ENCODE results near the gene TNFRSF19. TPM values are rescaled to one million over a fixed set of nuclear protein-coding genes. Genes with fewer than 3 reads are reported as not detected.

The TNFRSF19 gene
- total RNA-seq, 2 experiments from 2014 or later, result not detected

DNA sequence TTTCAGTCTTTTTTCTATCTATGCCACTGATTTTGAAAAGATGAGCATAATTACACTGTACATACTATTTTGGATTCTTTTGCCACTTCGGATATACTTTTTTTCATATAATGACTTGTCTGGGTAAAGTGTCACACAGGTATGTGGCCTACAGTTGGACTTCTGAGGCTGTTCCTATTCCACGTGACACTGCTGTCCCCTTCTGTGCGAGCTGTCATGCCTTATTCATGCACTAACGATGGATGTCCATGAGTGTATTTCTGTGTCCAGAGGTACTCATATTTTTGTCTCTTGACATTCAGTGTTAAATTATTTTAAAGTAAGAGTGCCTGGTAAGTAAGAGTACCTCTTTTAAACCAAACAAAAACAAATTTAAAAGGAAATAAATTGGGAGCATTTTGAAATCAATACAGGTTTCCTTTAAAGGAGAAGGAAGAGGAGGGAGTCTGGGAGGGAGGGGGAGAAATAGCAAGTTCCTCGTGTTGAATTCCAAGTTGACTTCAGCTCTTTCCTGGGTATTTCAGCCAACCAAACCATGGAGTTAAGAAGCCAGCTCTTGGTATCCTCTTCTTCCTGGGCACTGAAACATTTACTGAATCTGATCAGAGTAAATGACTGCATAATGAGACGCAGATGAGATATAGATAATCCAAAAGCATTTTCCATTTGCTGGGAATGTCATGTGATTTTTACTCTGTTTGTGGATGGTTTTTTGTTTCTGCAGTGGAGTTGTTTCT, 61.3 kb downstream of the TNFRSF19 start:
- no TSS peak for BruUV-seq (replicated peaks)
- Histone ChIP-seq H3K4me3 (ENCODE audit: low read depth, low read length, poor library complexity, severe bottlenecking) (no peak overlapping the region), H3K4me1 (ENCODE audit: insufficient read depth, low read length, poor library complexity, severe bottlenecking) (no peaks in the 10 kb centered on the region), H3K36me3 (ENCODE audit: insufficient read depth, low read length) (no peaks in the 10 kb centered on the region), H3K79me2 (ENCODE audit: insufficient read depth, low read depth, low read length) (no peaks in the 10 kb centered on the region), H4K20me1 (ENCODE audit: insufficient read depth, low read length) (0 out of 2 replicates have a peak, but pooled peaks cover 5% of the 10 kb centered on the region), H3K27ac (ENCODE audit: low read depth, low read length, poor library complexity, severe bottlenecking) (no peak overlapping the region), H2AFZ (ENCODE audit: low read length) (no peak overlapping the region), H3K9me2 (ENCODE audit: insufficient read depth, low read length) (no peaks in the 10 kb centered on the region), H3K4me2 (ENCODE audit: low read length) (no peak overlapping the region), H3K9me3 (ENCODE audit: low read length) (no peaks in the 10 kb centered on the region)
- POLR2A ChIA-PET, result interaction anchor here (0.6 to 0.7 kb wide), 2 partner anchors 12 to 67 kb away, joined by 3 read pairs; no protein-coding TSS in a partner anchor
- CTCF ChIA-PET (ENCODE audit: unreplicated experiment), result no interaction called here
- no peak for TF ChIP-seq EZH2phosphoT487 (IDR thresholded peaks at IDR 0.05; ENCODE audit: borderline replicate concordance, low read depth, low read length)
- TF ChIP-seq, protein P1, sequence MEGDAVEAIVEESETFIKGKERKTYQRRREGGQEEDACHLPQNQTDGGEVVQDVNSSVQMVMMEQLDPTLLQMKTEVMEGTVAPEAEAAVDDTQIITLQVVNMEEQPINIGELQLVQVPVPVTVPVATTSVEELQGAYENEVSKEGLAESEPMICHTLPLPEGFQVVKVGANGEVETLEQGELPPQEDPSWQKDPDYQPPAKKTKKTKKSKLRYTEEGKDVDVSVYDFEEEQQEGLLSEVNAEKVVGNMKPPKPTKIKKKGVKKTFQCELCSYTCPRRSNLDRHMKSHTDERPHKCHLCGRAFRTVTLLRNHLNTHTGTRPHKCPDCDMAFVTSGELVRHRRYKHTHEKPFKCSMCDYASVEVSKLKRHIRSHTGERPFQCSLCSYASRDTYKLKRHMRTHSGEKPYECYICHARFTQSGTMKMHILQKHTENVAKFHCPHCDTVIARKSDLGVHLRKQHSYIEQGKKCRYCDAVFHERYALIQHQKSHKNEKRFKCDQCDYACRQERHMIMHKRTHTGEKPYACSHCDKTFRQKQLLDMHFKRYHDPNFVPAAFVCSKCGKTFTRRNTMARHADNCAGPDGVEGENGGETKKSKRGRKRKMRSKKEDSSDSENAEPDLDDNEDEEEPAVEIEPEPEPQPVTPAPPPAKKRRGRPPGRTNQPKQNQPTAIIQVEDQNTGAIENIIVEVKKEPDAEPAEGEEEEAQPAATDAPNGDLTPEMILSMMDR (conservative IDR thresholded peaks at IDR 0.05; ENCODE audit: low read length), result no peak
- DNase-seq (ENCODE audit: low spot score), result no peak
- intact Hi-C loops (cut with micrococcal nuclease; ENCODE audit: unreplicated experiment), result no loop called here

DNA sequence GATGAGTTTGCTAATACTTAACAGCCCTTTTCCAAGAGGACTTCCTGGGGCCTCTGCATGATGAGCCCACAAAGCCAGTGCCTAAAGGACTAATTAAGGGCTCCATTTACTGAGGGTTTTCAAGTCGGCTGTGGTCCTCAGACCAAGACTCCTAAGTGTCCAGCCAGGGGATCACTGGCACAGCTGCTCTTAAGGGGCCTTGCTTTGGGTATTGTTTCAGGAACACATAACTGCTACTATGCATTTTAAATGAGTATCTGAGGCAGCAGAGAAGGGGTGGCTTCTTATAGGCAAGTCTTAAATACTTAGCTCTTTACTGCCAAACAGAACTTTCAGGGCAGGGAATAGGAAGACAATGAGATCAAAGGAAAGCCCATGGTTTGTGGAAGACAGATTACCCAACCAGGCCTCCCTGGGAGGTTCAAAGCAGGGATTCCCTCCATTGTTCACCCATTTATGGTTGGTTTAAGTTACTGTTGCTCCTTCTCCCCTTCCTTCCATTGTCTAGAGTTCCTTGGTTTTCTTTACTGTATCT, 61.9 kb downstream of the TNFRSF19 start:
- no peak for TF ChIP-seq EZH2phosphoT487 (IDR thresholded peaks at IDR 0.05; ENCODE audit: borderline replicate concordance, low read depth, low read length)
- Histone ChIP-seq H3K36me3 (ENCODE audit: insufficient read depth, low read length) (no peaks in the 10 kb centered on the region), H3K4me2 (ENCODE audit: low read length) (no peak overlapping the region), H3K4me3 (ENCODE audit: low read depth, low read length, poor library complexity, severe bottlenecking) (no peak overlapping the region), H3K4me1 (ENCODE audit: insufficient read depth, low read length, poor library complexity, severe bottlenecking) (no peaks in the 10 kb centered on the region), H3K9me3 (ENCODE audit: low read length) (no peaks in the 10 kb centered on the region), H3K9me2 (ENCODE audit: insufficient read depth, low read length) (no peaks in the 10 kb centered on the region), H3K79me2 (ENCODE audit: insufficient read depth, low read depth, low read length) (no peaks in the 10 kb centered on the region), H3K27ac (ENCODE audit: low read depth, low read length, poor library complexity, severe bottlenecking) (no peak overlapping the region), H2AFZ (ENCODE audit: low read length) (no peak overlapping the region), H4K20me1 (ENCODE audit: insufficient read depth, low read length) (0 out of 2 replicates have a peak, but pooled peaks cover 5% of the 10 kb centered on the region)
- POLR2A ChIA-PET, result interaction anchor here (0.6 to 0.7 kb wide), 2 partner anchors 12 to 66 kb away, joined by 3 read pairs; no protein-coding TSS in a partner anchor
- no peak for DNase-seq (ENCODE audit: low spot score)
- intact Hi-C loops (cut with micrococcal nuclease; ENCODE audit: unreplicated experiment), result no loop called here
- CTCF ChIA-PET (ENCODE audit: unreplicated experiment), result no interaction called here
- no TSS peak for BruUV-seq (replicated peaks)

DNA sequence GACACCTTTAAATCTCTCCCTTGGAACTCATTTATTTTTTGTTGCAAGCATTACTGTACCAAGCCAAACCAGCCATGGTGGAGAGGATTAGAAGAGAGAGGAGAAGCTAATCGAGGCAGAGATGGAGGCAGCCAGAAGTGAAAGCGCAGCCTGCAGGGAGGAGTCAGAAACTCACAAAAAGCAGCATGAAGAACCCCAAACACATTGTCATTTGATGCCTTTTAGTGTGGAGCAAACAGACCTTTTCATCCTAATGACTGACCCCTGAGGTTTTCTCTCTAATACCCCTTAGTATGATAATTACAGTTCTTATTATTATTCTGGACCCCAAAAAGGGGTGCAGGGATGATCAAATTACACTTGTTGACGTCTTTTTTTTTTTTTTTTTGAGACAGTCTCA, 62.5 kb downstream of the TNFRSF19 start:
- no peaks in the 10 kb centered on the region for H3K9me3 ChIP-seq (ENCODE audit: low read length)
- no peak overlapping the region for H3K4me2 ChIP-seq (ENCODE audit: low read length)
- H3K36me3 ChIP-seq (ENCODE audit: insufficient read depth, low read length), result no peaks in the 10 kb centered on the region
- ChIA-PET CTCF (ENCODE audit: unreplicated experiment) (no interaction called here), POLR2A (no interaction called here)
- H3K27ac ChIP-seq (ENCODE audit: low read depth, low read length, poor library complexity, severe bottlenecking), result no peak overlapping the region
- no TSS peak for BruUV-seq (replicated peaks)
- 0 out of 2 replicates have a peak, but pooled peaks cover 5% of the 10 kb centered on the region for H4K20me1 ChIP-seq (ENCODE audit: insufficient read depth, low read length)
- no peak for DNase-seq (ENCODE audit: low spot score)
- intact Hi-C loops (cut with micrococcal nuclease; ENCODE audit: unreplicated experiment), result no loop called here
- H3K79me2 ChIP-seq (ENCODE audit: insufficient read depth, low read depth, low read length), result no peaks in the 10 kb centered on the region
- TF ChIP-seq, protein P1 (conservative IDR thresholded peaks at IDR 0.05; ENCODE audit: low read length), result no peak
- no peaks in the 10 kb centered on the region for H3K9me2 ChIP-seq (ENCODE audit: insufficient read depth, low read length)
- H3K4me3 ChIP-seq (ENCODE audit: low read depth, low read length, poor library complexity, severe bottlenecking), result no peak overlapping the region
- no peaks in the 10 kb centered on the region for H3K4me1 ChIP-seq (ENCODE audit: insufficient read depth, low read length, poor library complexity, severe bottlenecking)
- no peak overlapping the region for H2AFZ ChIP-seq (ENCODE audit: low read length)

Data from OCI-LY7 (cell line).